ENCODE data around the gene MARCHF5. TPM values are rescaled to one million over a fixed set of nuclear protein-coding genes. Genes with fewer than 3 reads are reported as not detected.
A peak's percentile ranks its signal among the peaks of the same experiment; 100 is the strongest.
"Not testable (repeated sequence)": the region's sequence is repeated elsewhere in the genome, so short reads cannot be mapped to it uniquely, and the experiment has no call there.

Gene MARCHF5
- polyA plus RNA-seq, 2 donors: 23.9 to 32.5 TPM

DNA sequence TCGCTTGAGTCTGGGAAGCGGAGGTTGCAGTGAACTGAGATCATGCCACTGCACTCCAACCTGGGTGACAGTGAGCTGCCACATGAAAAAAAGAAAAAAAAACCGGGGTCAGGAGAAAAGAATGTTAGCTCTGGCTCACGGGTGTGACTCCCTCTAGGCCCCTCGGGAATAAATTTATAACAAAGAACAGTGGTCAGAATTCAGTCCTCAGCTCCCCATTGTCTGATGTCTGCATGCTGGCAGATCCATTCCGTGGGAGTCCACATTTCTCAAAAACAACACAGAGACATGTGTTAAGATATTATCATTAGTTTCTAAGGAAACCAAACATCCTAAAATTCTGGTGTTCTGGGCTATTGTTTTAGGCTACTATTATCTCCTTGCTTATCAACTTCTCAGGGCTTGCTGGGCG is 90.6 kb downstream of the MARCHF5 start:
- Histone ChIP-seq H3K36me3 (ENCODE audit: control insufficient read depth in 2 of 2, insufficient read depth in 2 of 2, low read length in 1 of 2) (no peaks in the 10 kb centered on the region), H3K4me1 (ENCODE audit: control insufficient read depth in 2 of 2, insufficient read depth in 2 of 2, low read length in 1 of 2) (peaks cover 0 to 3% of the 10 kb centered on the region in 2 donors), H3K27ac (ENCODE audit: low read depth in 2 of 2, low read length in 1 of 2) (no peak overlapping the region), H3K4me3 (ENCODE audit: low read depth in 1 of 2, low read length in 2 of 2) (no peak overlapping the region), H3K9me3 (ENCODE audit: control insufficient read depth in 2 of 2, insufficient read depth in 1 of 2, low read depth in 1 of 2, low read length in 1 of 2) (no peaks in the 10 kb centered on the region), H3K27me3 (ENCODE audit: control insufficient read depth in 1 of 2, insufficient read depth in 2 of 2, low read length in 2 of 2) (no peaks in the 10 kb centered on the region)
- 58 to 64% methylated on average over 7 of the region's 7 CpGs for WGBS, 2 donors

DNA sequence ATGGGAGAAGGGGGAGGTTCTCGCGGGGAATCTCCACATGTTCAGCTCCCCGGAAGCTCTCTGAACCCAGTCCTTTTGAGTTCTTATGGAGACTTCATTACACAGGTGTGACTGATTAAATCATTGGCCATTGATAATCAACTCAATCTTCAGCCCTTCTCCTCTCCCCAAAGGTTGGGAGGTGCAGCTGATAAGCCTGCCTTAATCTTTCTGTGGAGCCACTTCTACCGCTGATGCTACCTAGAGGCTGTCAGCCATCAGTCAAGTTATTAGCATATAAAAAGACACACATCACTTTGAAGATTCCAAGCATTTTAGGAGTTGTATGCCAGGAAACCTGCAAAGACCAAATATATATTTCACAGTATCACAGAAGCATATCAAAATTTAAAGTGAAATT is 91.7 kb downstream of the MARCHF5 start:
- Histone ChIP-seq H3K4me1 (ENCODE audit: control insufficient read depth in 2 of 2, insufficient read depth in 2 of 2, low read length in 1 of 2) (peaks cover 0 to 3% of the 10 kb centered on the region in 2 donors), H3K27me3 (ENCODE audit: control insufficient read depth in 1 of 2, insufficient read depth in 2 of 2, low read length in 2 of 2) (no peaks in the 10 kb centered on the region)

DNA sequence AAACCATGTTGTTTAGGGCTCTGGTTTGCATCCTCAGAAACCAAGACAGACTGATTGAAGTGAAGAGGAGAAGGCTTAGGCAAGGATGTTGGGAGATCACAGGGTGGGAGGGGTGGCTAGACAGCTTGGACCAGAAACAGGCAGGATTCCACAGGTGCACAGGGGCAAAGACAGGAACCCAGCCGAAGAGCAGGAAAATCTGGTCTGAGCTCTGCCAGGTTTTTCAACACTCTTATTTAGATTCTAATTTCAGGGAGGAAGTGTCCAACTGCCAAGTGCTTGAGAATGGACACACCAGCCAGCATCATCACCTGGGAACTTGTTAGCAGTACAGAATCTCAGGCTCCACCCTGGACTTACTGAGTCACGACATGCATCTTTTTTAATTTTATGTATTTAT is 93.8 kb downstream of the MARCHF5 start:
- H3K4me1 ChIP-seq (ENCODE audit: control insufficient read depth in 2 of 2, insufficient read depth in 2 of 2, low read length in 1 of 2): peaks cover 0 to 3% of the 10 kb centered on the region in 2 donors
- H3K27me3 ChIP-seq (ENCODE audit: control insufficient read depth in 1 of 2, insufficient read depth in 2 of 2, low read length in 2 of 2): no peaks in the 10 kb centered on the region
- no peak overlapping the region for H3K4me3 ChIP-seq (ENCODE audit: low read depth in 1 of 2, low read length in 2 of 2)
- peak overlapping the region in 1 of 2 donors; percentile 44 for H3K27ac ChIP-seq (ENCODE audit: low read depth in 2 of 2, low read length in 1 of 2)
- H3K36me3 ChIP-seq (ENCODE audit: control insufficient read depth in 2 of 2, insufficient read depth in 2 of 2, low read length in 1 of 2): no peaks in the 10 kb centered on the region
- WGBS, 2 donors: 48 to 53% methylated on average over 2 of the region's 2 CpGs
- no peaks in the 10 kb centered on the region for H3K9me3 ChIP-seq (ENCODE audit: control insufficient read depth in 2 of 2, insufficient read depth in 1 of 2, low read depth in 1 of 2, low read length in 1 of 2)

More for the DNA sequence above, 91.7 kb downstream of the MARCHF5 start:
- Histone ChIP-seq H3K4me3 (ENCODE audit: low read depth in 1 of 2, low read length in 2 of 2) (no peak overlapping the region), H3K36me3 (ENCODE audit: control insufficient read depth in 2 of 2, insufficient read depth in 2 of 2, low read length in 1 of 2) (no peaks in the 10 kb centered on the region), H3K27ac (ENCODE audit: low read depth in 2 of 2, low read length in 1 of 2) (no peak overlapping the region), H3K9me3 (ENCODE audit: control insufficient read depth in 2 of 2, insufficient read depth in 1 of 2, low read depth in 1 of 2, low read length in 1 of 2) (no peaks in the 10 kb centered on the region)
- 72 to 82% methylated on average over 4 of the region's 4 CpGs for WGBS, 2 donors

DNA sequence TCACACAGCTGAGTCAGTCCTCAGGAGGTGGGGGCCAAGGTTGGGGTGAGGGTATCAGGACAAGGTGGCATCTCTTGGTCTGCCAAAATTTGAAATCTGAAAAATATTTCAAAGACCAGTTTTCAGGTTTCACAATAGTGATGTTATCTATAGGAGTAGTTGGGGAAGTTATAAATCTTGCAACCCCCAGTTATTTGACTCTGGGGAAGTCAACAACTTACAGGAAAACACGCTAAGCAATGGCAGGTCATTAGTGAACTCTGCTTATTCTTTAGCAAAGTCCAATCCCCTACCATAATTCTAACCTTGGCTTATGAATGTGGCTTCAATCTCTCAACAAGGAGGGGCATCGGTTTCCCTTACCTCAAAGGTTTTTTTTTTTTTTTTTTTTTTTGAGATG is 94.9 kb downstream of the MARCHF5 start:
- Histone ChIP-seq H3K4me3 (ENCODE audit: low read depth in 1 of 2, low read length in 2 of 2) (no peak overlapping the region), H3K9me3 (ENCODE audit: control insufficient read depth in 2 of 2, insufficient read depth in 1 of 2, low read depth in 1 of 2, low read length in 1 of 2) (no peaks in the 10 kb centered on the region), H3K36me3 (ENCODE audit: control insufficient read depth in 2 of 2, insufficient read depth in 2 of 2, low read length in 1 of 2) (no peaks in the 10 kb centered on the region), H3K27me3 (ENCODE audit: control insufficient read depth in 1 of 2, insufficient read depth in 2 of 2, low read length in 2 of 2) (no peaks in the 10 kb centered on the region), H3K4me1 (ENCODE audit: control insufficient read depth in 2 of 2, insufficient read depth in 2 of 2, low read length in 1 of 2) (peaks cover 0 to 3% of the 10 kb centered on the region in 2 donors), H3K27ac (ENCODE audit: low read depth in 2 of 2, low read length in 1 of 2) (no peak overlapping the region)
- WGBS, 2 donors: 72 to 88% methylated on average over 2 of the region's 2 CpGs

DNA sequence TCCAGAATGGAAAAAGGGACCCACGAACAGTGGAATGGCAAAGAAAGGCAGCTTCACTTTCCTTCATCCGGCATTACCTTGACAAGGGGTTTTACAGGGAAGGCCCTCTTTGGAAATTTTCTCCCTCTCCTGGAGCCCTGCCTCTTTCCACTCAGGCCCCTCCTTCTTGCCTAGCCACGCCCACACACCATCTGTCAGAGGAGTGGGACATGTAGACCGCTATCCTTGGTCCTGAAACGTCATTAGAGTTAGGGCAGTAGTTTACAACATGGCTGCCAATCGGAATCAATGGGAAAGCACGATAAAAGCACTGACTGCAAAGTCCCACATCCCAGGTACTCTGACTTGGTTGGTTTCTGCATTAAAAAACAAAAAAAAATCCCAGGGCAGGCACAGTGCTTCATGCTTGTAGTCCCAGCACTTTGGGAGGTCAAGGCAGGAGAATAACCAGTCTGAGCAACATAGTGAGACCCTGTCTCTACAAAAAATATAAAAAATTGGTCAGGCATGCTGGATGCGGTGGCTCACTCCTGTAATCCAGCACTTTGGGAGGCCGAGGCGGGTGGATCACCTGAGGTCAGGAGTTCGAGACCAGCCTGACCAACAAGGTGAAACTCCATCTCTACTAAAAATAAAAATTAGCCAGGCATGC is 96.4 kb downstream of the MARCHF5 start:
- H3K27me3 ChIP-seq (ENCODE audit: control insufficient read depth in 1 of 2, insufficient read depth in 2 of 2, low read length in 2 of 2): no peaks in the 10 kb centered on the region
- 41 to 49% methylated on average over 11 of the region's 11 CpGs for WGBS, 2 donors
- no peaks in the 10 kb centered on the region for H3K36me3 ChIP-seq (ENCODE audit: control insufficient read depth in 2 of 2, insufficient read depth in 2 of 2, low read length in 1 of 2)
- no peaks in the 10 kb centered on the region for H3K9me3 ChIP-seq (ENCODE audit: control insufficient read depth in 2 of 2, insufficient read depth in 1 of 2, low read depth in 1 of 2, low read length in 1 of 2)
- H3K27ac ChIP-seq (ENCODE audit: low read depth in 2 of 2, low read length in 1 of 2): no peak overlapping the region
- no peak overlapping the region for H3K4me3 ChIP-seq (ENCODE audit: low read depth in 1 of 2, low read length in 2 of 2)
- peaks cover 0 to 3% of the 10 kb centered on the region in 2 donors for H3K4me1 ChIP-seq (ENCODE audit: control insufficient read depth in 2 of 2, insufficient read depth in 2 of 2, low read length in 1 of 2)

DNA sequence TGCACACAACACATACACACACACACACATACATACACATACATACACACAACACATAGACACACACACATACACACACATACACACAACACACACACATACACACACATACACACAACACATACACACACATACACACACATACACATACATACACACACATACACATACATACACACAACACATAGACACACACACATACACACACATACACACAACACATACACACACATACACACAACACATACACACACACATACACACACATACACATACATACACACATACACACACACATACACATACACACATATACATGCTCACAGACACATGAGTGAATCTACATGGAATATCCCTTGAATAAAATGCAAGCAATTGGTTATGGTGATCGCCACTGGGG is 102.2 kb downstream of the MARCHF5 start:
- WGBS, 2 donors: 37 to 98% methylated on average over 1 of the region's 1 CpG
- not testable (repeated sequence) for H3K27ac ChIP-seq (ENCODE audit: low read depth in 2 of 2, low read length in 1 of 2); H3K4me3 ChIP-seq (ENCODE audit: low read depth in 1 of 2, low read length in 2 of 2); H3K9me3 ChIP-seq (ENCODE audit: control insufficient read depth in 2 of 2, insufficient read depth in 1 of 2, low read depth in 1 of 2, low read length in 1 of 2); H3K27me3 ChIP-seq (ENCODE audit: control insufficient read depth in 1 of 2, insufficient read depth in 2 of 2, low read length in 2 of 2); H3K4me1 ChIP-seq (ENCODE audit: control insufficient read depth in 2 of 2, insufficient read depth in 2 of 2, low read length in 1 of 2); H3K36me3 ChIP-seq (ENCODE audit: control insufficient read depth in 2 of 2, insufficient read depth in 2 of 2, low read length in 1 of 2)

DNA sequence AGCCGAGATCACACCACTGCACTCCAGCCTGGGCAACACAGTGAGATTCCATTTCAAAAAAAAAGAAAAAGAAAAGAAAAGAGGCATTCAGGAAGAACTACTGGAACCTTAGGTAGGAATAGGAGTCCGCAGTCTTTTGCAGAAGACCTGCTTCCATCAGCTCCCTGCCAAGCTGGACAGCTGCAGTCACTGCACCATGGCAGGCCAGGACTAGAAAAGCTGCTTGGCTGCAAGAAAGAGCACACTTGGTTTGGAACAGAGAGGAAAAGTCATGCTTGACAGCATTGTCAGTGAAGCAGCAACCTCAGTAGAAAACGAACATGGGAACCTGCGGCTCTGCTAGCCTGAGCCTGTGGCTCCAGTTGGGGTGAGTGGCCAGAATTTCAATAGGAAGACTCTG is 104.3 kb downstream of the MARCHF5 start:
- H3K9me3 ChIP-seq (ENCODE audit: control insufficient read depth in 2 of 2, insufficient read depth in 1 of 2, low read depth in 1 of 2, low read length in 1 of 2): no peaks in the 10 kb centered on the region
- H3K27me3 ChIP-seq (ENCODE audit: control insufficient read depth in 1 of 2, insufficient read depth in 2 of 2, low read length in 2 of 2): no peaks in the 10 kb centered on the region
- no peaks in the 10 kb centered on the region for H3K36me3 ChIP-seq (ENCODE audit: control insufficient read depth in 2 of 2, insufficient read depth in 2 of 2, low read length in 1 of 2)
- WGBS, 2 donors: 61 to 64% methylated on average over 4 of the region's 4 CpGs
- no peak overlapping the region for H3K27ac ChIP-seq (ENCODE audit: low read depth in 2 of 2, low read length in 1 of 2)
- no peak overlapping the region for H3K4me3 ChIP-seq (ENCODE audit: low read depth in 1 of 2, low read length in 2 of 2)
- H3K4me1 ChIP-seq (ENCODE audit: control insufficient read depth in 2 of 2, insufficient read depth in 2 of 2, low read length in 1 of 2): peaks cover 0 to 2% of the 10 kb centered on the region in 2 donors

DNA sequence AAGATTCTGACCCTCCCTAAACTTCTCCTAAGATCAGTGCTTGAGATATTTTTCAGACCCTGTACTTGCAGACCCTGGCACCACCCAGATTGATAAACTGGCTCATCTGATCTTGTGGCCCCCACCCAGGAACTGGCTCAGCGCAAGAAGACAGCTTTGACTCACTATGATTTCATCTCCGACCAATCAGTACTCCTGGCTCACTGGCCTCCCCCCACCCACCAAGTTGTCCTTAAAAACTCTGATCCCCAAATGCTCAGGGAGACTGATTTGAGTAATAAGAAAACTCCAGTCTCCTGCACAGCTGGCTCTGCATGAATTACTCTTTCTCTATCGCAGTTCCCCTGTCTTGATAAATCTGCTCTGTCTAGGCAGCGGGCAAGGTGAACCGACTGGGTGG is 111.3 kb downstream of the MARCHF5 start:
- H3K9me3 ChIP-seq (ENCODE audit: control insufficient read depth in 2 of 2, insufficient read depth in 1 of 2, low read depth in 1 of 2, low read length in 1 of 2); H3K4me3 ChIP-seq (ENCODE audit: low read depth in 1 of 2, low read length in 2 of 2); H3K27ac ChIP-seq (ENCODE audit: low read depth in 2 of 2, low read length in 1 of 2); H3K27me3 ChIP-seq (ENCODE audit: control insufficient read depth in 1 of 2, insufficient read depth in 2 of 2, low read length in 2 of 2); H3K4me1 ChIP-seq (ENCODE audit: control insufficient read depth in 2 of 2, insufficient read depth in 2 of 2, low read length in 1 of 2); H3K36me3 ChIP-seq (ENCODE audit: control insufficient read depth in 2 of 2, insufficient read depth in 2 of 2, low read length in 1 of 2): not testable (repeated sequence)
- WGBS, 2 donors: 86 to 88% methylated on average over 5 of the region's 5 CpGs

Other genes starting within 250 kb of the MARCHF5 start
- 1 to 10 TPM; 1.9 to 2.3 TPM for gene CPEB3, start 89 bp upstream of the MARCHF5 start, polyA plus RNA-seq